Tibial artery (tissue), 4 donors: Measurements from ENCODE around the gene TXNDC11.

Experiments
- DNase-seq, 2 donors: peaks; one replicate each; pipeline ENCODE4 v3.0.0-alpha.2; 2019
- H3K27ac ChIP-seq, 2 donors: fragments of 200-600 bp; sonication (generic) in 1 of 2; 1 replicate in 1 of 2; 2 replicates in 1 of 2; pipeline ENCODE4 v1.5.1; 2018 to 2019; ENCODE audit warnings: mild to moderate bottlenecking in 1 of 2
- H3K27me3 ChIP-seq, 2 donors: fragments of 200-600 bp; sonication (generic) in 1 of 2; one replicate each; pipeline versions ENCODE4 v1.5.1 to v1.6.0; 2016 to 2019
- H3K36me3 ChIP-seq, 3 donors: fragments of 200-600 bp; sonication (generic) in 2 of 3; one replicate each; pipeline ENCODE4 v1.5.1; 2016 to 2019; ENCODE audit warnings: mild to moderate bottlenecking in 2 of 3
- H3K4me1 ChIP-seq, 4 donors: fragments of 200-600 bp; sonication (generic) in 2 of 4; 1 replicate in 3 of 4; 2 replicates in 1 of 4; pipeline ENCODE4 v1.5.1; 2016 to 2019
- H3K4me3 ChIP-seq, 2 donors: fragments of 200-600 bp; sonication (generic) in 1 of 2; 1 replicate in 1 of 2; 2 replicates in 1 of 2; pipeline ENCODE4 v1.5.1; 2018 to 2019; ENCODE audit warnings: mild to moderate bottlenecking in 2 of 2
- H3K9me3 ChIP-seq, 3 donors: fragments of 200-600 bp; sonication (generic) in 1 of 3; one replicate each; pipeline ENCODE4 v1.5.1; 2016 to 2019
- intact Hi-C: fragments of 100-400 bp; cut with DNase I; formaldehyde crosslinking; loops from one replicate; pipeline ENCODE4 v1.15.0; 2023; ENCODE audit warnings: low total_unique reads
- TF ChIP-seq, protein P1 (sequence below), 2 experiments: fragments of 200-600 bp in 1 of 2; fragments of 450-650 bp in 1 of 2; IDR thresholded peaks; one replicate each; pipeline ENCODE4 v1.5.1; 2017 to 2019; ENCODE audit warnings: antibody characterized with exemption in 2 of 2, mild to moderate bottlenecking in 1 of 2, moderate library complexity in 1 of 2

The TXNDC11 gene

GRCh38 chr16:11768849-11769248 is 26.2 kb upstream of the TXNDC11 start:
- Histone ChIP-seq H3K4me3 (no peak overlapping the region), H3K27me3 (no peaks in the 10 kb centered on the region), H3K9me3 (no peaks in the 10 kb centered on the region), H3K27ac (no peak overlapping the region), H3K4me1 (no peaks in the 10 kb centered on the region), H3K36me3 (peaks cover 90 to 96% (median 95%) of the 10 kb centered on the region in 3 donors)
- no peak for DNase-seq
- intact Hi-C loops: no loop called here
- TF ChIP-seq, protein P1, sequence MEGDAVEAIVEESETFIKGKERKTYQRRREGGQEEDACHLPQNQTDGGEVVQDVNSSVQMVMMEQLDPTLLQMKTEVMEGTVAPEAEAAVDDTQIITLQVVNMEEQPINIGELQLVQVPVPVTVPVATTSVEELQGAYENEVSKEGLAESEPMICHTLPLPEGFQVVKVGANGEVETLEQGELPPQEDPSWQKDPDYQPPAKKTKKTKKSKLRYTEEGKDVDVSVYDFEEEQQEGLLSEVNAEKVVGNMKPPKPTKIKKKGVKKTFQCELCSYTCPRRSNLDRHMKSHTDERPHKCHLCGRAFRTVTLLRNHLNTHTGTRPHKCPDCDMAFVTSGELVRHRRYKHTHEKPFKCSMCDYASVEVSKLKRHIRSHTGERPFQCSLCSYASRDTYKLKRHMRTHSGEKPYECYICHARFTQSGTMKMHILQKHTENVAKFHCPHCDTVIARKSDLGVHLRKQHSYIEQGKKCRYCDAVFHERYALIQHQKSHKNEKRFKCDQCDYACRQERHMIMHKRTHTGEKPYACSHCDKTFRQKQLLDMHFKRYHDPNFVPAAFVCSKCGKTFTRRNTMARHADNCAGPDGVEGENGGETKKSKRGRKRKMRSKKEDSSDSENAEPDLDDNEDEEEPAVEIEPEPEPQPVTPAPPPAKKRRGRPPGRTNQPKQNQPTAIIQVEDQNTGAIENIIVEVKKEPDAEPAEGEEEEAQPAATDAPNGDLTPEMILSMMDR (IDR thresholded peaks at IDR 0.05): no peak

GRCh38 chr16:11762431-11762830 is 19.8 kb upstream of the TXNDC11 start:
- Histone ChIP-seq H3K9me3 (no peaks in the 10 kb centered on the region), H3K27me3 (no peaks in the 10 kb centered on the region), H3K36me3 (peaks cover 67 to 87% (median 69%) of the 10 kb centered on the region in 3 donors), H3K27ac (no peak overlapping the region), H3K4me1 (peaks cover 0 to 18% (median 11%) of the 10 kb centered on the region in 4 donors), H3K4me3 (no peak overlapping the region)
- intact Hi-C loops: no loop called here
- no peak for DNase-seq
- TF ChIP-seq, protein P1 (IDR thresholded peaks at IDR 0.05): no peak

GRCh38 chr16:11759997-11760396 is 17.3 kb upstream of the TXNDC11 start:
- intact Hi-C loops: no loop called here
- no peaks in the 10 kb centered on the region for H3K9me3 ChIP-seq
- TF ChIP-seq, protein P1 (IDR thresholded peaks at IDR 0.05): no peak
- H3K4me3 ChIP-seq: no peak overlapping the region
- DNase-seq: no peak
- H3K36me3 ChIP-seq: peaks cover 63 to 88% (median 63%) of the 10 kb centered on the region in 3 donors
- H3K27me3 ChIP-seq: no peaks in the 10 kb centered on the region
- H3K4me1 ChIP-seq: peaks cover 0 to 18% (median 11%) of the 10 kb centered on the region in 4 donors
- H3K27ac ChIP-seq: no peak overlapping the region

DNA sequence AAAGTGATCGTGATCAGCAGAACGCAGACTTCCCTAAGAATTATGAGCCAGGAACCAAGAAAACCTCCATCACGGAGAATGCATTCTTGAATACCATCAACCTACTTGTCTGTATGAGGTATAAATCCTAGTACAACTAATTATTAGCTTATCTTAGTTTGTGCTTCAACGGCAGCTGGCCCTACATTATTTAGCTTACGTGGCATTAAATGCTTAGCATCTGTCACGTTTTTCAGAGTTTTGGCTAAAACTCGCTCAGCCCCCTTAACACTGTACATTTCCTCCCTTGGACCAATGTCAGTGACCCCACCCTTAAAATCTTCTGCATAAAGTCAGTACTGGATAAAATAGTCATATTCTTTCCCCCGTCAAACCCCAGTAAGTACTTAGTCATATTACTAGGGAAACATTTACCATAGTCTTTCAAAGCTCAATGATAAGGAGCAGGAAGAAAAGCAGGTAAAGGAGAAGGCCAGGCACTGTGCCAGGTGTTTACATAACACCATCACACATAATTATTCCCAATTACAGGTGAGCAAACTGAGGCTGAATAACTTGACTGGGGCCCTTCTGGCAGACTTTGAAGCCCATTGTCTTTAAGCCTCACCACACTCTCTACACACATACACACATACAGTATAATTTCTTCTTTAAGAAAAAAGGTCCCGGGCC is 16.6 kb upstream of the TXNDC11 start:
- no peaks in the 10 kb centered on the region for H3K9me3 ChIP-seq
- peaks cover 0 to 18% (median 11%) of the 10 kb centered on the region in 4 donors for H3K4me1 ChIP-seq
- no peak overlapping the region for H3K4me3 ChIP-seq
- H3K36me3 ChIP-seq: peaks cover 58 to 89% (median 63%) of the 10 kb centered on the region in 3 donors
- H3K27ac ChIP-seq: no peak overlapping the region
- TF ChIP-seq, protein P1 (IDR thresholded peaks at IDR 0.05): no peak
- no peak for DNase-seq
- H3K27me3 ChIP-seq: no peaks in the 10 kb centered on the region
- intact Hi-C loops: no loop called here

DNA sequence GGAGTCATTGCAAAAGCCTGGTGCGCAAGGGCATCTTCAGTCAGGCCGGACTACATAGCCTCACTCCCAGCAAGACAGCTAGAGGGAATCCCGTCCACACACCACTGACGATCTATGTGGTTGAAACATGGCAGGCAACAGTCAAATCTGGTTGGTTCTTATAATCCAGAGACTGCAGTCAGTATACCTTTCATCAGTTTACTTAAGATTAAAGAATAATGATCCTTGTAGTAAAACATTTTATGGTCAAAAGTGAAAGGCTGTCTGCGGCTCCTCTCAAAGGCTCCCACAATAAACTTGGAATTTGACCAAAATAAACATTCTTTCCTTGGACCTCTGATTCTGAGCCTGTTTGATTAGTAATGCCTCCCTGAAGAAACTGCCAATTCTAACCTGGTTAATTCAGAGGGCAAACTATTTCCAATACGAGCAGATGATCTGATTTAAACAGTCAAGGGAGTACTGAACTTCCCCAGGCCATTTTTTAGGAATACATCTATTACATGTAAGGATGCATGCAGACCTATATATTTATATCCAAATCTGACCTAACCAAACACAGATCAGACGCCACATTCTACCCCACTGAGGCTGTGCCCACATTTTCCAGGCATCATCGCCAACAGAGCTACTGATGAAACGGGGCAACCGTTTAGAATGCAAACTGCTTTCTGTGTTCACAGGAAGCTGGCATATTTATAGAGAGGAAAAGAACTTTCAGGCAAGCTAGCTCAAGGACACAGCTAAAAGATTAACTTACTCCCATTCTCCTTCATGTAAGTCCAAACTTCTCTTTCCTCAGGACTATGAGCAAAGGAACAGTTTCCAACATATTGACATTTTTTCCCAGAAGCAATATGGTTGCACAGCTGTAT is 15.3 kb upstream of the TXNDC11 start:
- no peak overlapping the region for H3K4me3 ChIP-seq
- TF ChIP-seq, protein P1 (IDR thresholded peaks at IDR 0.05): no peak
- H3K27ac ChIP-seq: peak overlapping the region in 1 of 2 donors; percentile 62
- H3K9me3 ChIP-seq: no peaks in the 10 kb centered on the region
- H3K4me1 ChIP-seq: peaks cover 0 to 18% (median 11%) of the 10 kb centered on the region in 4 donors
- intact Hi-C loops: no loop called here
- peaks cover 61 to 89% (median 62%) of the 10 kb centered on the region in 3 donors for H3K36me3 ChIP-seq
- no peak for DNase-seq
- H3K27me3 ChIP-seq: no peaks in the 10 kb centered on the region
